Activated T-helper 1 cell treated with Interleukin-2 at 50 U/mL for 16 hours (primary cell): ENCODE measurements around the gene ADRA1B.
"Not testable (repeated sequence)": the region's sequence is repeated elsewhere in the genome, so short reads cannot be mapped to it uniquely, and the experiment has no call there.

Source experiments
- DNase-seq: peaks from one replicate; pipeline ENCODE4 v3.0.0-alpha.2; 2020; ENCODE audit warnings: low read depth

Gene ADRA1B

DNA sequence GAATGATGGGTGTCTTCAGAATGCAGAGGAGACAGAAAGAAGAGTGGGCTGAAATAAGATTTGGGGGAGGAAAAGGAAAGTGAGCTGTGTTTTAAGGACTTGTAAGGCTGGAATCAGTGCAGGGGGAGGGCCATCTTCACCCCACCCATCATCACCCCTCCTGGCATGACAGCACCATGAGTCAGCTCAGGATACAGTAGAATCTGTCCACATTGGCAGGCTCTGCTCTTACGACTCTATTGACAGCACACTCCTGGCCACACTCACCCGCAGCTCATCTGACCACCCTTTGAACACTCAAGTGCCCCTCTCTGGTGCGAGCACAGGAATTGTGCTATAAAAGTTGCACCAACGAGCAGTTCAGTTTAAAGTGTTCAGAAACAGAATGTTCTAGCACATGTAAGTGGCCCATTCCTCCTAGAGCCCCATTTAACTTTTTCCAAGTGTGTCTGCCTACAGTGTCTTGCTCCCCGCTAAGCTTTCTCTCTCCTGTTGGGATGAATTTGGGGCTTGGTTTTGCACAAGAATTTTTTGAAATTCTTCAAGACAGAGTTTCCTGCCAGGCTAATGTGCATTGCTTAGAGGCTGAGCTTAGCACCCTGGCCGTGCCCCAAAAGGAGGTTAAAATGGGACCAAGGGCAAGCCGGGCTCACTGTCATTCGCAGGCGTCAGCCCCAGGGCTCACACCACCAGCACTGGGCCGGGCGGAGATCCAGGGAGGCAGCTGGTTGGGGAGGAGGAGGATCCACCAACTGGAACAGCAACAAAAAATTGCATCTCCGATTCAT is 12.0 kb downstream of the ADRA1B start:
- DNase-seq = no peak

DNA sequence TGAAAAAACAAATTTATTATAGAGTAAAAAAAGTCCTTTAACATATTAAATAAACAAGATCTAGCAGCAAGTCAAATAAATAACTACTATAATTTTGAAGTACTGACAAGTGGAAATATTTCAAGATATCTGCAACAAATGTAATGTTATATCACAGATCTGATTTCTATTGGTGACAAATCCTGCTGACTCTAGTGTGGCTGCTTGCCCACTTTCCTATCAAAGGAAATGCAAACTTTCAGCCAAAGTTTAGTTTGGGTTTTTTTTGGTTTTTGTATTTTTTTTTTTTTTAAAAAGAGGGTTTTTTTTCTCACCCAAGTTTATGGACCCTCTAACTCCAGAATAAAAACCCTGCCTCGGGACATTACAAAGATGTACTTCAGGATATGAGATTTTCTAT is 12.9 kb downstream of the ADRA1B start:
- DNase-seq = no peak

- no peak for DNase-seq
Measured at GRCh38 chr5:159933531-159934485, 17.5 kb downstream of the ADRA1B start.

- no peak for DNase-seq
Measured at GRCh38 chr5:159935946-159936345, 19.7 kb downstream of the ADRA1B start.

- no peak for DNase-seq
Measured at GRCh38 chr5:159936686-159937329, 20.5 kb downstream of the ADRA1B start.

DNA sequence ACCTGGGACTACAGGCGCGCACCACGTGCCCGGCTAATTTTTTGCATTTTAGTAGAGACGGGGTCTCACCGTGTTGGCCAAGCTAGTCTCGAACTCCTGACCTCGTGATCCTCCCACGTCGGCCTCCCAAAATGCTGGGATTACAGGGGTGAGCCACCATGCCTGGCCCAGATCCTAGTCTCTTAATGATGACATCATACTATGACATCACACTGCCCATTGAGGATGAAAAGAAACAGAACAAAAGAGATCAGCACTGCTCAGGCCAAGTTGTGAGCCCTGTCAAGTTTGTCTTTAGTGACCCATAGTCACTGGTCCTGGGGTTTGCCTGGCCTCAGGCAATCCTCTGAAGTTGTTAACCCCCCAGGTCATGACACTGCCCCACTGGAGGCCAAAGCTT is 21.3 kb downstream of the ADRA1B start:
- DNase-seq = no peak

- DNase-seq = no peak
Measured at GRCh38 chr5:159943326-159943725, 27.0 kb downstream of the ADRA1B start.

GRCh38 chr5:159944056-159944600 is 27.8 kb downstream of the ADRA1B start:
- no peak for DNase-seq

GRCh38 chr5:159945359-159945758 is 29.1 kb downstream of the ADRA1B start:
- DNase-seq = no peak

DNA sequence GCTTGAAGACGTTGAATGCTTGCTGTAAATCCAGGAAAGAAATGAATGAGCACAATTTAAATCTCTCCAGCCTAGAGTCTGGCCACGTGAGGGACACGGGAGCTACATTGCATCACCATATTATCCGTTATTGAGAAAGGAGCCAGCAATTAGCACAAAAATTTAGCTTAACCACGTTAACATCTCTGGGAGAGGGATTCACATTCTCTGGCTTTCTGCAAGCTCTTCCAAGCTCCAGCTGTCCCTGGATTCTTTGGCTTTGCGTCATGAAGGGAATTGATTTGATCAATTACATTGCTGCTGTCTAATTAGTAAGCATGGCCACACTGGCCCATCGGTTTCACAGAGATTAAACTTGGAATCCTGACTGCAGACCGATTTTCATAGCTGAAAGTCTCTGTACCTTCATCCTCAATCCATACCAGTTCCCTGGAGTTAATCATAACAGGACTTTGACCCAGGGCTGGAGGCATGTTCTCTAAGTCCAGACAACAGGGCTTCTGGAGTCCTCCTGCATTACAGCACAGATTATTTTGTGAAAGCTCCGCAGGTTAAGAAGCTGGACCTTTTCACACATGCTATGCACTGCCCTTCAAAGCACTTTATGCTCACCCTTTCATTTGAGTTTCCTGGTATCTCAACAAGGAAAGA is 31.6 kb downstream of the ADRA1B start:
- no peak for DNase-seq

DNA sequence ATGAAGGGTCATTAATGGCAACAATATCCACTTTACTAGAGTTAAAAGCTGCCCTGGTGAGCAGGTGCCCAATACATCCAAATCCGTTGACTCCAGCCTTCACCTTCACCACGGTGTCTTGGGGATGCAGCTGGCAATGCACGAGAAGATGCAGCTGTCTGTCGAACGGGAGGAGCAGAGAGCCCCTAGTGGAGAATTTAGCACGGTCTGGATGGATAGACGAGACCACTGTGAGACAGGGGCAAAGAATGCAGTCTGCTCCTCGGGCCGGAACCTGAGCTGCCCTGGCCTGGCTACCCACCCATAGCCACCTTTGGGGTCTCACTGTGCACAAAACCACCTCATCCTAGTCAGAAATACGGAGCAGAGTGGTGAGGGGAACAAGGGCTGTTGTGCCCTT is 35.1 kb downstream of the ADRA1B start:
- DNase-seq = no peak

GRCh38 chr5:159951834-159952233 is 35.6 kb downstream of the ADRA1B start:
- DNase-seq = no peak

DNA sequence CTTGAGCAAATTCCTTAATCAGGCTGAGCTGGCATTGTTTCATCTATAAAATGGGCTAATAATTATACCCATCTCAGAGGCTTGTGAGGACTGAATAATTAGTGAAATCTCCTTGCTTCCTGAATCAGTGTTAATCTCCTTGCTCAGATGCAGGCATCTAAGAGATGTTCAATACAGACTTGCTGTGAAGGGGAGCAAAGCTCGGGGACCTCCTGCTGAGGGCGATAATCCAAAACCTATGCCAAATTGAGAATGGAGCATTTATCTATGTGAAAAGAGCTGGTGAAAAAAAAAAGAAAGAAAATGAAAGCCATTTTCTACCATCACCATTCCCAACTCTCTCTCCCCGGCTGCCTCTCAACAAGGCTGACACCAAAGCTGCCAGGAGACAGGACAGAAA is 37.3 kb downstream of the ADRA1B start:
- DNase-seq = no peak

- no peak for DNase-seq
Measured at GRCh38 chr5:159955056-159955624, 38.9 kb downstream of the ADRA1B start.

GRCh38 chr5:159956074-159956473 is 39.8 kb downstream of the ADRA1B start:
- no peak for DNase-seq

DNA sequence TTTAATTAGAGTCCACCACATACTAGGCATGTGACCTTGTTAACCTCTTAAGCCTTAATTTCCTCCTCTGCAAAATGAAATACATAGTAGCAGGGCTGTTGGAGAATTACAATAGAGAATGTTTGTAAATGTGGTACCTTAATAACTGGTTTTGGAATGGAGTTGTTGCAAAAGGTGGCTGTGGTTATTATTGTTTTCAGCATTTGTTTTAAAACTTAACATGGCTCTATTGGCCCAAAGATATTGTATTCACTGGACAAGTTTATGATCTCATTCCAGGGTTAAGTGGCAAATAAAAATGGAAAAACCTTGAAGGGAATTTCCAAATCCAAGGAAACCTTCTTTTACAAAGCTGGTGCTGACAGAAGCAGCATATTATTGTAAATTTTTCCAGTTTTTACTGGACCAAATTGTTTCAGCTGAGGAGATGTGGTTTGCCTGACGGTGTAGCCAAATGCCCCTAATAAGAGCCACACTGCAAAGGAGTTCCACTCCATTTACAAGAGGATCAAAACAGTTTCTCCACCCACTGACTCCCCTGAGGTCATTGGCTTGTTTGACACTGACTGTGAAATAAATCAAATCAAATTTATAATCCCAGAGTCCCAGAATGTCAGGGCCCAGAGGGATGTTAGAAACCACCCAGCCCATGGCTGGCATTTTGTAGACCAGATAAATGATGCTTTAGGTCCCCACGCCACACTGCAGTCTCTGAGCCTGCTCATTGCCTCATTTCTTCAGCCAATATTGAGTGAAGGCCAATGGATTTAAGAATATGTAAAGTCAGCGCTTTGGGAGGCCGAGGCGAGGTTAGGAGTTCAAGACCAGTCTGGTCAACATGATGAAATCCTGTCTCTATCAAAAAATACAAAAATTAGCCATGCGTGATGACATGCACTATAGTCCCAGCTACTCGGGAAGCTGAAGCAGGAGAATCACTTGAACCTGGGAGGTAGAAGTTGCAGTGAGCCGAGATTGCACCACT is 45.2 kb downstream of the ADRA1B start:
- DNase-seq = no peak

DNA sequence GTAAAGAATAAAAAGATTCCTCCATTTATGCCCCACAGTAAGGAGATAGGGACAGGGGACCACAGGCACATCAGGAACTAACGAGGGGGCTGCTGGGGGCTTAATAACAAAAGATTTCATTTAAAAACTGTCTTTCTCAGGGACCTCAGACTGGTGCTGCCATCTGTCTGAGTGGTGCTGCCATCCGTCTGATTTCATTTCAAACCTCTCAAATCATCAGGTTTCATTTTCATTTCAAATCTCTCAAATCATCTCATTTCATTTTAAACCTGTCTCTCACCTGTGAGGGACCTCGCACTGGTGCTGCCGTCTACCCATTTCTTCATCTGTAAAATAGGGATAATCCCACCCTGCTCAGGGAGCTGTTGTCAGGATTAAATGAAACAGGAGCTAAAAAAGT is 45.9 kb downstream of the ADRA1B start:
- no peak for DNase-seq

DNA sequence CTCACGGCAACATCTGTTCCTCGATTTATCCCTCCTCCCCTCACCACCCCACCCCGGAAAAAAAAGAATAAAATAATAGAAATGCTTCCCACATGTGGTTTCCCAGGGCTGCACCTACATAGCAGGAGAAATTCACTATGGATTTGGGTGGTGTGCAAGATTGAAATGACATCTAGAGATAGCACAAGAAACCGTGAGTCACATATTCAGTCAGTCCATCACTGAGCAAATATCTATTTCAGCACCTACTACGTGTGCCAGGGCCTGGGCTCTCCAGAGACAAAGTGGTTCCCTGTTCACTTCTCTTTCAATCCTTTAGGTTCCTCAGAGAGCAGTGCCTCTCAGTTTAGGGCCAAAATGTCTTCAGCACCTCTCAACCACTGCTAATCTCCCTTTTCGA is 47.7 kb downstream of the ADRA1B start:
- no peak for DNase-seq

DNA sequence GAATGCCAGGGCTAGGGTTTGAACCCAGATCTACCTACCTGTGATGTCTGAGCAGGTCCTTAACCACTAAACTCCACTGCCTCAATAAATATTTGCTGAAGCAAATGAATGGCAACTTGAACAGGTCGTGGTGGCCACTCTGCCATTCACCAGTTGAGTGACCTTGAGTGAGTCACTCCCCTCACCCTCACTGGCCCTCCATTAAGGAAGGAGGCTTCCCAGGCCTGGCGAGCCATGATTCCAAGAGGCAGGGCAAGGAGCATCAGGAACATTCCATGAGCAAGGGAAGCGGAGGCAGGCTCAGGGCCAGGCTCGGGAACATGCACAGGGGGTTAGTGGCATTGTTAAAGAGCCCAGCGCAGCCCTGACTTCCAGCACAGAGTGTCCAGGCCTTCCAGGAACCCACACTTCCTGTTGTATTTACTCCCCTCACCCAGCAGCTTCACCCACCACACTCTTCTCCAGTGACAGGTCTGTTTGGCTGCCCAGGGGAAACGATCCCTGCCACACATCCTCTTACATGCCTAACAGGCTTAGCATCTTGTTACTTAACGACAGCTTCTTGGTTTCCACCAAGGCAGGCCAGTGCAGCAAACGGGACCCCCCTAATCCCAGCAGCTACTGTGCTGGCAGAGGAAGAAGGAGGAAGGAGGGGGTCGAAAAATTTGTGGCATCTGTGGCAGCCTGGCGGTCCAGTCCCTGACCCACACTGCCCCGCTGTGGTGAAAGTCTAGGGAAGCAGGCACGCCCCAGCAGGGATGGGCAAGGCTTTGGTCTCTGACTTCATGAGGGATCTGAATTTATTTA is 49.0 kb downstream of the ADRA1B start:
- no peak for DNase-seq

DNA sequence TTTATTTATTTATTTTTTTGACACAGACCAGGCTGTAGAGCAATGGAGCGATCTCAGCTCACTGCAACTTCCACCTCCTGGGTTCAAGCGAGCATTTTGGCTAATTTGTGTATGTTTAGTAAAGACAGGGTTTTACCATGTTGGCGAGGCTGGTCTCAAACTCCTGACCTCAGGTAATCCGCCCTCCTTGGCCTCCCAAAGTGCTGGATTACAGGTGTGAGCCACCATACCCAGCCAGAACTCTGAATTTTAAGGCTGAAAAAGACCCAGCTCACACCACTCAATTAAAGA is 49.5 kb downstream of the ADRA1B start:
- DNase-seq = not testable (repeated sequence)
